Right ventricle myocardium superior (tissue), 1 donor: Measurements from ENCODE around the gene POLR1H. TPM values are rescaled to one million over a fixed set of nuclear protein-coding genes. Genes with fewer than 3 reads are reported as not detected.

Experiments
- ATAC-seq: fragments of 200-7000 bp; cut with Tn5 transposase; one replicate; pipeline ENCODE4 v1.9.1; 2020; ENCODE audit warnings: mild to moderate bottlenecking; ENCODE audit not compliant: poor library complexity
- DNase-seq: peaks from one replicate; pipeline ENCODE4 v3.0.0-alpha.2; 2020
- intact Hi-C: fragments of 100-400 bp; cut with DNase I; formaldehyde crosslinking; loops from one replicate; pipeline ENCODE4 v1.11.2; 2022
- total RNA-seq: library from RNA; stranded (reverse); fragmentation: NEBNext Ultra II Directional; extraction: Animal tissue kit (Norgen Biotek cat#: 25700); gene quantifications from one replicate; pipeline ENCODE4 v1.2.1, GENCODE V29; 2021
- donor health status: DM: no; HTN: yes; CAD: no; lungs with severe emphysema.

The POLR1H gene
- total RNA-seq, 1 donor from 2014 or later, result 12.2 TPM

DNA sequence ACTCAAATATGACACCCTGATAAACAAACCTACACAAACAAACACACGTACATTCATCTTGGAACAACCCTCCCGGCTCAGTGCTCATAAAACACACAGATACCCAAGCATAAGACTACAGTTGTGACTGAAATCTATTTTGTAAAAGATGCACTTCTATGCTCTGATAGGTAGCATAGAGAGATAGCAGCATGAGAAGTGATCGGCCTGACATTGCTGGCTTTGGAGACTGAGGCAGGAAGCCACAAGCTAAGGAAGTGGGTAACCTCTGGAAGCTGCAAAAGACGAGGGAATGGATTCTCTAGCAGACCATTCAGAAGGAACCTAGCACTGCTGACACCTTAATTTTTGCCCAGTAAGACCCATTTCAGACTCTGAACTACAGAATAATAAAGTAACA lies 16.2 kb downstream of the POLR1H start:
- DNase-seq, result no peak
- no peak for ATAC-seq
- intact Hi-C loops, result no loop called here

- intact Hi-C loops, result no loop called here
- DNase-seq, result no peak
- ATAC-seq, result no peak
These were observed 26.8 kb downstream of the POLR1H start for GRCh38 chr6:30087876-30088275.

DNA sequence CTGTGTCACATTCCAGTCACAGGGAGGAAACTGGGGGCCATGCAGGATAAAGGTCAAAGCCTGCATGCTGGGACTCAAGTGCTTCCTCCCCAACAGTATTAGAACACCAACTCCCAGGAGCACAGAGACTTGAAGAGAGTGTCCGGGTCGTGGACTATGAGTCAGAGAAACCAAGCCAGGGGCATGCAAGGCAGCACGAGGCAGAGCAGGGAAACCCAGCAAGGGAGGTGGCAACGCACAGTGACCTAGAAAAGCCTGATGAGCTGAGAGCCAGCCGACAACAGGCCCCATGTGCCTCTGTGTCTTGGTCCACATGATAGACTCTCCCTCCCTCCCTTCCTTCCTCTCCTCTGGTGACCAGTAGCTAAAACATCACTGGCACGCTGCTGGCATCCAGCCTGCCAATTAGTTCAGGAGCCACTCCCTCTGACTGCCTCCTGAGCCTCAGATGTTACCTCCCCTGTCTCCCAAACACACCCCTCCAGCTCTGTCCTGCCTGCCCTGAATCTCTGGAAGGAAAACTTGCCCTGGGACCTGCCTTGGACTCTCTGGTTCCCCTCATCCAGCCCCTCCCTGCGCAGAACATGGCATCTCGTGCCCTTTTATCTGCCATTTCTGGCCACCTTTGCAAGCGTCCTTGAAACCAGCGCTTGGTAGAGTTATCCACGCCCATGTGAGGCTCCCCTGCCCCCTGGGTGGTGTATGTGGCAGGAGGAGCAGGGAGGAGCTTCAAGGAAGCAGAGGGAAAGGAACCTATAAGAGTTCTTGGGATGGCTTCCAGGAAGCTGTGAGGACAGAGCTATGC lies 30.7 kb downstream of the POLR1H start:
- DNase-seq, result no peak
- intact Hi-C loops, result no loop called here
- ATAC-seq, result peak; percentile 38

GRCh38 chr6:30092852-30093543 lies 31.9 kb downstream of the POLR1H start:
- DNase-seq, result no peak
- no peak for ATAC-seq
- intact Hi-C loops, result no loop called here

DNA sequence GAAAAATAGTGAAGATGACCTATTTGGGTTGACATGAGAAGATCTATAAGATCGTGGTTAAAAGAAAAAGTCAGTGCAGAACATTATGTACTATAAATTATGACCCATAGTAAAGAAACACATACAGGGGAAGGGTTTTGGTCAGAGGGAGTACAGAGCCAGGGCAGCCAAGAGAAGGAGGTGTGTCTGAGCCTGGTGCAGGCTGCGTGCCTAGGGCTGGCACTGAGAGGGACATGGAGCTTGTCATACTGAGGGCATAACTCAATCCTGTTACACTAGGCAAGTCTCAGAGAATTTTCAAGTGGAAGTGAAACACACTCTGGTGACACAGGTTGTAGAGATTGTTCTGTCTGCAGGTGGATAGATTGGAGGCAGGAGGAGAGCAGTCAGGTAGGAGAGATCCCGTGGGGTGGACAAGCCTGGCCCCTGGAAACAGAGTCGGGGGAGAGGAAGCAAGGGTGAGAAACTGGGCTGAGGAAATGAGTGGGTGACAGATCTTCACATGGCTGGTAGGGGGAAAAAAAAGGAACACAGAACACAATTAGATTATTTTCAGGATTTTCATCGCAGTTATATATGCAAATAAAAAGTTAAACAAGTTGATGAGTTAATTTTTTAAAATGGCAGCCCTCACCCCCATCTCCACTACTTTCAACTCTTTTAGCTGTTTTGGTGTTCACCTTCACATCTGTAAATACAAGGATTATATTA lies 33.0 kb downstream of the POLR1H start:
- DNase-seq, result no peak
- no peak for ATAC-seq
- intact Hi-C loops, result no loop called here

DNA sequence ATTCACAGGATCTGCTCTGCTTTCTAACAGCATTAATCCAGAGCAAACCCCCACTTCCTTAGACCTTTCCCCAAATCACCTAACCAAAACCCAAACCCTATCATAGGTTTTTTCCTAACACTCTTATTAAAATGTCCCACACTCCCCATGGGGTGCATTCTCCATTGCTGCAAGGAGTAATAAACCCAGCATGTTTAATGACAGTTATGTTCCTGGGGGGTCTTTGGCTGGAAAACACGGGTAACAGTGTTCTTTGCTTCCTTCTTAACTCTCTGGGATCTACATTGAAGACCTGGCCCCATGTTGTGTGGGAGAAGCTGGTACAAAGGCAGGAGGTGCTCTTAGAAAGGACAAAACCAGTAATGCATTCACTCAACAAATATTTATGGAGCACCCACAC lies 35.8 kb downstream of the POLR1H start:
- ATAC-seq, result no peak
- no peak for DNase-seq
- intact Hi-C loops, result no loop called here

DNA sequence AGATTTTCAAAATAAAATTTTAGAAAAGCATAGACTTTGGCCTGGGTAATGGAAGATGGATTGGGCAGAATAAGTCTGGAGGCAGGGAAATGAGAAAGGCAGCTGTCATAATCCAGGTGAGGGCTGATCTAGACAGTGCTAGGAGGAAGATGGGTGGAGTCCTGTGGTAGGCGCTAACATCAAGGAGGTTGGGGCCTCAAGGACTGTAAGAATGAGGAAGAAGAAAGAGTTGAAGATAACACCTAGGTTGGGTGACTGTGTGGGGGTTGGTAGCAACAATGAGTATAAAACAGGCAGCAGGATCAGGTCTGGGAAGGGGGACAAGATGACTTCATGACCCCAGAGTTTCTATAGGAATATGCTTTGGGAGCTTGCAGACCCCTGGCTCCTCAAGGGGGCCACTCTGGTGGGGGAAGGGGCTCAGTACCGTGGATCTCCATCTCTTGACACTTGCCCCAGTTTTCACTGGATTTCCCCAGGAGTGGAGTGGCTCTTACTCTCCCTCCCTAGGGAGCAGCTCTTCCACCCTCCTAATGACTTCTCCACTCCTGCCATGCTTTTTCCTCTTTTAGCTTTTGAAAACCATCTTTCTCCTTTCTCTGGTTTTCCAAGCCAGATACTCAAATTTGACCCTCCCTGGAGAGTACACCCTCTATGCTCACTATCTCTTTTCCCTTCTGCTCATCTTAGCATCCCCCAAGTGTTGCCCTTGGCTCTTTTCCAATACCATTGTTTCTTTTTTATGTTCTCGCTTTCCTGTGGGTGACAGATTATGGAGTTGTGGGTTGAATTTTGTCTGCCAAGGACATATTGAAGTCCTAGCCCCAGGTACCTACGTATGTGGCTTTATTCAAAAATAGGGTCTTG lies 37.1 kb downstream of the POLR1H start:
- ATAC-seq (no peak), DNase-seq (no peak)
- intact Hi-C loops, result no loop called here

DNA sequence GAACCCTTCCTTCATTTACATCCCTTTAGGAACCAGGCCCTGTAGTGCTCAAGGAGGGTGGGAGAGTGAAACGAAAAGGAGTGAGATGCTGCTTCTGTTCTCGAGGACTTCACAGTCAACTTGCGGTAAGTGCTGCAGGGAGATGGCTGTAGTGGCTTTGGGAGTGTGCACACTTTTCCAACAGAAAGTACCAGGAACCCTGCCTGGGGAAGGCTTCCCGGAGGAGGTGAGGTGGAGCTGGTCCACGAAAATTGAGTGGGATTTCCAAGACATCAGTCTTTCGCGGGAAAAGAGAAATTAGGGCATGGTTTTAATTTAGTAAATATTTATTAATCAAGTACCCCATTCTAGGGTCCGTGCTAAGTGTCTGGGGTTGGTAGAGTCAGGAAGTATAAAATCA lies 39.1 kb downstream of the POLR1H start:
- ATAC-seq, result no peak
- intact Hi-C loops, result no loop called here
- no peak for DNase-seq

GRCh38 chr6:30100585-30101443 lies 39.7 kb downstream of the POLR1H start:
- intact Hi-C loops, result no loop called here
- ATAC-seq (peak; percentile 26), DNase-seq (peak; percentile 49)

- ATAC-seq (peak; percentile 98), DNase-seq (peak; percentile 96)
- intact Hi-C loops, result loop anchor here (2.0 kb wide), 1 partner anchor 29 kb away; no protein-coding TSS in a partner anchor
These were observed 40.7 kb downstream of the POLR1H start for GRCh38 chr6:30101444-30102413.

GRCh38 chr6:30102414-30102969 lies 41.4 kb downstream of the POLR1H start:
- intact Hi-C loops, result loop anchor here (2.0 kb wide), 1 partner anchor 28 kb away; no protein-coding TSS in a partner anchor

DNA sequence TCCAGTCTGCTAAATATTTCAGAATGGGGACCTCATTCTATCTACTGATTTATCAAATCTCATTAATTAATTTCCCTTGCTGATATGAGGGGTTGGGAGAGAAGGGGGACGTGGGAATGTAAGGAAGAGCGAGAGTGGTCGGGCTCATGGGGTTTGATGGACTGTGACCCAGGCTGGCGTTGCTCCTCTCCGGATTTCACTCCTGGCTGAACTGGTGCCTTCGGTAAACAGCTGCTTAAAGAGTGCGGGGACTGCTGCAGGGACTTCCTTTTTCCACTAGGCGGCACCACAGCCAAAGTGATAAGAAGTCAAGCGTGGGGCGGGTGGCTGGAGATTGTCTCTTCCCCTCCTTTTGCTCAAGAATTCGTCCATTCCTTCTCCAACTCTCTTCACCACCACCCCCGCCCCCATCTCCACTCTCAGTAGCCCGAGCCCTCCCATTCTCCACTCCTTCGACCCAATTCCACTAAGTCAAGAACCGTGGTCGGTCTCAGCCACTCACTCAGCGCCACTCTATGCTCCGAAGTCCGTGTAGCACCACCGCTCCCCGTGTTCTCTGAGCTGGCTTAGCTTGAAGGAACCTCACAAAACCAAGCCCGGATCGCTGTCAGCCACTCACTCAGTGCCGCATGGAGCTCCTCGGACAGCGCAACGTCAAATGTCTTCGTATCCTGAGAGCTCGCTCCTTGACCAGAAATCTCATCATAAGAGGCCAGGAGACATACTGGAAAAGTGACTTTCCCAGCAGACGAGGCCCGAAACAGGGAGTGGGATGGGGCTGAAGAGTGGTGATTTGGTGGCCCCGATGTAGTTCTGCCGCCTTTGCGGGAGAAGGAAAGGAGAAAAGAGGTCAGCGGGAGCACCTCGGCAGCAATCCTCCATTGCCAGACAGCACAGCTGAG lies 42.2 kb downstream of the POLR1H start:
- DNase-seq (peak; percentile 91), ATAC-seq (peak; percentile 87)
- intact Hi-C loops, result loop anchor here (2.0 kb wide), 1 partner anchor 28 kb away; no protein-coding TSS in a partner anchor

More at GRCh38 chr6:30102414-30102969, 41.4 kb downstream of the POLR1H start:
- DNase-seq (no peak), ATAC-seq (peak; percentile 14)

- ATAC-seq (no peak), DNase-seq (no peak)
- intact Hi-C loops, result loop anchor here (2.0 kb wide), 1 partner anchor 27 kb away; no protein-coding TSS in a partner anchor
These were observed 42.8 kb downstream of the POLR1H start for GRCh38 chr6:30103872-30104179.

DNA sequence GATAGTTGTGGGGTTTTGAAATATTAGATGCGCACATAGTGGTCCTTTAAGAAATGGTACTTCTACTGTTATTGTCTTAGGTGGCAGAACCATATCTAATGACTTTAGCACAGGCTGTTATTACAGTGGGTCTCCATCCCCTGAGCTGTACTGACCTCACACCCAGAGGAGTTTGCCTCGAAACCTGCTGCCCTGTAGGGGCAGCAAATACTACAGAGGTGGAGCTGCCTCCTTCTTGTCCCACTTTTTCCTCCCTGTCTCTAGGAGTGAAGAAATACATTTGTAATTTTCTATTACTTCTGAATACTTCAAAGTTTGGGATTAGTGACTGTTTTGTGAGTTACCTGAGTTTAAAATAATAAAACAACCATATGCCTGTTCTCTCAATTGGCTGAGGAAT lies 43.6 kb downstream of the POLR1H start:
- intact Hi-C loops, result no loop called here
- ATAC-seq (no peak), DNase-seq (no peak)

DNA sequence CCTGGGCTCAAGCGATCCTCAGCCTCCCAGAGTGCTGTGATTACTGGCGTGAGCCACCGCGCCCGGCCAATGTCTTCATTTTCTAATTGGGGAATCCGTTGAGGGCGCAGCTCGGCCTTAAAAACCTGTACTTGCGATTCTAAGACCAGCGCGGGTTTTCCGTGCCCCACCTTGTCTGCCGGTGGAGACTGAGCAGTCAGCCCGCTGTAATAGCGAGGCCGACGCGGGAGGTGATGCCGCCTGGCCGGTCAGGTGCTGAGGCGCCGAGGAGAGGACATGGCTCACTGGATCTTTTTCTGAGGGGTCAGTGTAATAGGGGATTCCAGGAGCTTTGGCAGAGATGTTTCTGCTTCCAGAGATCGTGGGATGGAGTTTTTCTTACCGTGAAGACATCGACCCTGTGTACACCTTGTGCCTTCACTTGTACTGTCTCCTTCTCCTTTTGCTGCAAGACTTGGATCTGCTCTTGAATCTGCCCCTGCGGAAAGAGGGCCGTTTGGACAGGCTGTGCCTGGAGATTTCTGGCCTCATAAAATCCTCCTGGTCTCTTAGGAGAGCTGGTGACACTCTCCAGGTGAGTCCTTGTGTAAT lies 50.3 kb downstream of the POLR1H start:
- no peak for DNase-seq
- no peak for ATAC-seq
- intact Hi-C loops, result no loop called here
